Measurements from ENCODE around the gene RNF207.

The RNF207 gene

DNA sequence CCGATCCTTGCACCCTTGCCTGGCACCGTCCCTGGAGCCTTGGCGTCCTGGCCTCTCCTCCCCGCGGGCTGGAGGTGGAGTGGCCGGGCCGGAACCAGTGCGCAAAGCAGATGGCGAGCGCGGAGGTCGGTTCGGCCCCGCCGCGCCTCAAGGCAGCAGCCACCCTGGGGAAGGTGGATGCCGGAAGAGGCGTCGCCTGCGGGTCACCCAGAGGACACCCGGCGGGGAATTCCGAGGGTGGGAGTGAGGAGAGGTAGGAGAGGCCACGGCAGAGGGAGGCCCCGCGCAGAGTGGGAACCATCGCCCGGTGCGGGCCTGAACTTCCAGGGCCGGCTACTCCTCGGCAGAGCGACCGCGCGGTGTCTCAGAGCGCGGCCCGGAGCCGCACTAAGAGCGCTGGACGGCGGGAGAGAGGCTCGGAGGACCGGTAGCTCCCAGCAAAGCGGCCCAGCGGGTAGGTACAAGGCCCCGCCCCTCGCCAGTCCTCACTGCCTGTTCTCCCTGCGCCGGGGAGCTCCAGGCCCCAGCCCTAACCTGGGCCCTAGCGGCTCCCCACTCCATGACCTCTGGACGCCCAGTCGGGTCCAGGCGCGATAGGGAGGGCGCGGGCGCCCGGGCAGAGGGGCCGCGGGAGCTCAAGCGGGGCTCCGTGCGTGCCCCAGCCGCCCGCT is at the start of gene RNF207:
Gene RNF207 (plus strand): TSS at position 271 of the 671 bp plus-strand sequence. CDS start 417 bp downstream, outside the sequence.
- TF ChIP-seq Cebpa-rat (IDR thresholded peaks at IDR 0.05): no peak
- peak within 1 kb of the TSS; percentile 85 for H3K4me2 ChIP-seq
- H3K4me1 ChIP-seq: peaks cover 34% of the 10 kb centered on the region
- H3K27me3 ChIP-seq: peaks cover 54% of the 10 kb centered on the region
- H3K9ac ChIP-seq: peak within 1 kb of the TSS; percentile 54
- H3K36me3 ChIP-seq: no peaks in the 10 kb centered on the region
- peak within 1 kb of the TSS; percentile 60 for H3K4me3 ChIP-seq
- H4K20me1 ChIP-seq: no peaks in the 10 kb centered on the region
- H3K9me3 ChIP-seq: no peaks in the 10 kb centered on the region
- peak within 1 kb of the TSS; percentile 19; the same call in 1 of the 2 replicates for H3K27ac ChIP-seq

- no peaks in the 10 kb centered on the region for H3K36me3 ChIP-seq
- peaks cover 15% of the 10 kb centered on the region for H4K20me1 ChIP-seq
- H3K9me3 ChIP-seq: no peaks in the 10 kb centered on the region
- no peak overlapping the region for H3K27ac ChIP-seq
- H3K4me1 ChIP-seq: peaks cover 32% of the 10 kb centered on the region
- TF ChIP-seq Cebpa-rat (IDR thresholded peaks at IDR 0.05): no peak
- no peaks in the 10 kb centered on the region for H3K27me3 ChIP-seq
- H3K4me2 ChIP-seq: no peak overlapping the region
- H3K9ac ChIP-seq: no peak overlapping the region
- H3K4me3 ChIP-seq: no peak overlapping the region
Measured at GRCh38 chr1:6157132-6157527, 48.8 kb upstream of the RNF207 start.

GRCh38 chr1:6157528-6158174 is 48.3 kb upstream of the RNF207 start:
- Histone ChIP-seq H3K4me1 (peaks cover 32% of the 10 kb centered on the region), H3K9ac (no peak overlapping the region), H3K4me2 (no peak overlapping the region), H4K20me1 (peaks cover 20% of the 10 kb centered on the region), H3K9me3 (no peaks in the 10 kb centered on the region), H3K27me3 (no peaks in the 10 kb centered on the region), H3K27ac (no peak overlapping the region), H3K4me3 (no peak overlapping the region), H3K36me3 (no peaks in the 10 kb centered on the region)
- no peak for TF ChIP-seq Cebpa-rat (IDR thresholded peaks at IDR 0.05)

DNA sequence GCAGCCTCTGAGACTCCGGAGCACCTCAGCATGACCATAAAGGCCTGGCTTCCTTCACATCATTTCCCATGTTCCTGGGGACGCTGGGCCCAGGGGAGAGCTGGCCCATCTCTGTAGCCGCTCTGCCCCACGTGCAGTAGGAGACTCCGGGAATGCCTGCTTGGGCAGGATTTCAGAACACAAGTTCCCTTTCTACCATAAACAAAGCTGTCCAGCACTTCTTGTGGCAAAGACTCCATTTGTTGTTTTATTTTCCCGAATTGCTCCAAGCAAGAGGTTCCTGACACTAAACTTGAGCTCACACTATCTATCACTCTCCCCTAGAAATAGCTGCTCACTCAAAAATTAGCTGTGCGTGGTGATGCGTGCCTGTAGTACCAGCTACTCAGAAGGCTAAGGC is 47.7 kb upstream of the RNF207 start:
- no peak overlapping the region for H3K27ac ChIP-seq
- H4K20me1 ChIP-seq: peaks cover 25% of the 10 kb centered on the region
- TF ChIP-seq Cebpa-rat (IDR thresholded peaks at IDR 0.05): no peak
- H3K27me3 ChIP-seq: 0 out of 2 replicates have a peak, but pooled peaks cover 2% of the 10 kb centered on the region
- H3K36me3 ChIP-seq: no peaks in the 10 kb centered on the region
- H3K4me3 ChIP-seq: no peak overlapping the region
- H3K4me2 ChIP-seq: no peak overlapping the region
- no peaks in the 10 kb centered on the region for H3K9me3 ChIP-seq
- peaks cover 32% of the 10 kb centered on the region for H3K4me1 ChIP-seq
- no peak overlapping the region for H3K9ac ChIP-seq

- Histone ChIP-seq H3K27me3 (0 out of 2 replicates have a peak, but pooled peaks cover 8% of the 10 kb centered on the region), H3K9me3 (no peaks in the 10 kb centered on the region), H4K20me1 (peaks cover 35% of the 10 kb centered on the region), H3K4me3 (no peak overlapping the region), H3K36me3 (no peaks in the 10 kb centered on the region), H3K4me2 (no peak overlapping the region), H3K27ac (no peak overlapping the region), H3K9ac (no peak overlapping the region), H3K4me1 (peaks cover 14% of the 10 kb centered on the region)
- no peak for TF ChIP-seq Cebpa-rat (IDR thresholded peaks at IDR 0.05)
Measured at GRCh38 chr1:6162341-6162740, 43.6 kb upstream of the RNF207 start.

DNA sequence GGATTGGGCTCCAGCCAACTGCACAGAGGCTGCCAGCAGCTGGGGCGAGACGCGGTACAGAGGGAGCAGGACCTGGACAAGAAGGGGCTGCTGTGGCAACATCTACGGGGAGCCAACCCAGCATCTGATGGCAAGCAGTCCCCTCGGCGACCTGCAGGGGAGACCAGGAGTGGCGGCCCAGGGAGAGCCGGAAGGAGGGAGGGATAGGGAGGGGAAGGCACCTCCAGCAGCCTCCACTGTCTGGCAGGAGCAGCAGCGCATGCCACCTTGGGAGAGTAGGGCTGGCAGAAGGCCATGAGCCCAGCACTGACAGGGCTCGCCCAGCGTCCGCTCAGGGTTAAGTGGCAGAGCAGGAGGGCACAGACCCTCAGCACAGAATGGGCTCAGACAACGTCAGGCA is 43.1 kb upstream of the RNF207 start:
- TF ChIP-seq Cebpa-rat (IDR thresholded peaks at IDR 0.05): no peak
- no peak overlapping the region for H3K4me3 ChIP-seq
- H3K36me3 ChIP-seq: no peaks in the 10 kb centered on the region
- 0 out of 2 replicates have a peak, but pooled peaks cover 8% of the 10 kb centered on the region for H3K27me3 ChIP-seq
- peaks cover 14% of the 10 kb centered on the region for H3K4me1 ChIP-seq
- no peak overlapping the region for H3K4me2 ChIP-seq
- H3K27ac ChIP-seq: no peak overlapping the region
- no peak overlapping the region for H3K9ac ChIP-seq
- no peaks in the 10 kb centered on the region for H3K9me3 ChIP-seq
- H4K20me1 ChIP-seq: peaks cover 35% of the 10 kb centered on the region

DNA sequence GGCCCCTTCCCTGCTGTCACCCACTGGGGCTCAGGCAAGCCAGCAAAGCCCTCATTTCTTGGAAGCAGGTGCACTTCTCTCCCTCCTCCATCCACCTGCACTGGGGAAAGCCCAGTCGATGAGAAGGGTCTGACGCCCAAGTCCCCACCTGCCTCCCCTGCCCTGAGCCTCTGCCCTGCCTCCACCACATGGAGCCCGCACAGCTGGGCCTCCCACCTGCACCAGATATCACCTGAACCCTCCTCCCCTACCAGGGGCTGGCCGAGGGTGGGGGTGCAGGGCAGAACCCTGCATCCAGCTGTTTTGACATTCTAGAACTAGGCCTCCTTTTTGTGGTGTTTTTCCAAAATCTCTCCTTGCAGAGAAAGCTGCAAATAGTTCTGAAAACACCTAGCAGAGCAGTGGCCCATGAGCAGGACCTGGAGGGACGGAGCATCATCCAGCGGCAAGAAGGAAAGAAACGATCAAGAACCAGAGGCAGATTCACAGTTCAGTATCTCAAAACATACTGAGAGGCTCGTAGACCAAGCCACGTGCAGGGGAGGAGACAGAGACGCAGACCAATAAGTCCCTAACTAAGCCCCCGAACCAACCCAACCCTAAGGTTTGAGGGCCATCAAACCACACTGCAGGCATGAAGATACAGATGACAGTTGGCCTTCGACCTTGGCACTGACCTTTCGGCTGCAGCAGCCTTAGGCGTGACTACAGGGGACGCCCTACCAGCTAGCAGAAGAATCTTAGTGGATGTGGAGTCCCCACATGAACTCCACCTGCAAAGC is 42.5 kb upstream of the RNF207 start:
- Histone ChIP-seq H3K4me1 (peaks cover 14% of the 10 kb centered on the region), H3K4me2 (no peak overlapping the region), H3K36me3 (no peaks in the 10 kb centered on the region), H3K27ac (no peak overlapping the region), H3K27me3 (0 out of 2 replicates have a peak, but pooled peaks cover 8% of the 10 kb centered on the region), H3K9ac (no peak overlapping the region), H3K4me3 (no peak overlapping the region), H4K20me1 (peaks cover 35% of the 10 kb centered on the region), H3K9me3 (no peaks in the 10 kb centered on the region)
- no peak for TF ChIP-seq Cebpa-rat (IDR thresholded peaks at IDR 0.05)

DNA sequence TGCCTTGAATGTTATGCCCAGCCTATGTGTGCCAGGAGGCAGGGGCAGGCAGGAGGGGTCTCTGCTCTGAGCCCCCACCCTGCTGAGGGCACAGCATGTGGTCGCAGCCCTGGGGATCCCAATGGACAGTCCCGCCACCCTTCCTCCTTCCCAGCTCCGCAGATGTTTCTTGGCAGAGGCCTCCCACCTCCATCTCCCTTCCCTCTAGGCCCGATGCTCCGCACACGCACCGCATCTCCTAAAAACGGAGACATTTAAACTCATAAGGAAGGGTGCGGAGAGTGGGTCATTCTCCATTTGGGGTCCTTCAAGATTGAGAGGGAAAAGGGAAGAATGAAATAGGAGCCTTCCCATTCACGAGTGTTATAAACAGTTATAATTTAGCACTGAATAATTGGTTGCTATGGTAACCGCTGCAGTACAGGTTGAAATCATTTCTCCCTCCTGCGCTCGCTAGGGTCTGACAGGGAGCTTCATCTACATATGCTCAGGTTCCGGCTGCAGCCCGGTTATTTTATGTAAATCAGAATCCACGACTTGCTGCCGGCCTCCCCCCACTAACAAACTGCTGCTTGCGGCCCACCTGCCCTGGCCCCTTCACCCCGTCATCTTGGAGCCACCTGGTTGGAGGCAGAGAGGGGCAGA is 41.8 kb upstream of the RNF207 start:
- Histone ChIP-seq H3K27me3 (0 out of 2 replicates have a peak, but pooled peaks cover 8% of the 10 kb centered on the region), H4K20me1 (peaks cover 35% of the 10 kb centered on the region), H3K36me3 (no peaks in the 10 kb centered on the region), H3K4me2 (no peak overlapping the region), H3K4me3 (no peak overlapping the region), H3K27ac (no peak overlapping the region), H3K9ac (no peak overlapping the region), H3K9me3 (no peaks in the 10 kb centered on the region), H3K4me1 (peaks cover 14% of the 10 kb centered on the region)
- no peak for TF ChIP-seq Cebpa-rat (IDR thresholded peaks at IDR 0.05)

GRCh38 chr1:6165027-6165426 is 40.9 kb upstream of the RNF207 start:
- no peak for TF ChIP-seq Cebpa-rat (IDR thresholded peaks at IDR 0.05)
- H3K4me3 ChIP-seq: no peak overlapping the region
- H4K20me1 ChIP-seq: peaks cover 35% of the 10 kb centered on the region
- H3K27me3 ChIP-seq: 0 out of 2 replicates have a peak, but pooled peaks cover 8% of the 10 kb centered on the region
- H3K9ac ChIP-seq: no peak overlapping the region
- no peak overlapping the region for H3K27ac ChIP-seq
- H3K4me2 ChIP-seq: no peak overlapping the region
- no peaks in the 10 kb centered on the region for H3K9me3 ChIP-seq
- H3K4me1 ChIP-seq: peaks cover 19% of the 10 kb centered on the region
- H3K36me3 ChIP-seq: no peaks in the 10 kb centered on the region

Measured in BLaER1 (cell line).